GM12878 (cell line): ENCODE measurements around the gene NCAPH2.

Experiments used
- BCL11A ChIP-seq: IDR thresholded peaks from 2 replicates; pipeline ENCODE4 v1.6.1; 2011; ENCODE audit warnings: low read depth, low read length
- CTCF ChIP-seq, 3 experiments: IDR thresholded peaks in 2 of 3; conservative IDR thresholded peaks in 1 of 3; 2 replicates each; pipeline ENCODE4 v1.5.1; 2011; ENCODE audit warnings: low read depth in 3 of 3, low read length in 3 of 3, mild to moderate bottlenecking in 3 of 3, control low read depth in 2 of 3, moderate library complexity in 2 of 3, inconsistent platforms in 1 of 3, mixed read lengths in 1 of 3; ENCODE audit not compliant: control insufficient read depth in 2 of 3, insufficient read depth in 1 of 3; ENCODE audit errors: extremely low read depth in 1 of 3
- CUX1 ChIP-seq: IDR thresholded peaks from 2 replicates; pipeline ENCODE4 v1.6.1; 2012; ENCODE audit warnings: improper control_type of control experiment, low read depth, low read length; ENCODE audit not compliant: insufficient replicate concordance
- GABPA ChIP-seq: IDR thresholded peaks from 2 replicates; pipeline ENCODE4 v1.6.1; 2014; ENCODE audit warnings: antibody characterized with exemption, low read depth, mild to moderate bottlenecking, inconsistent platforms
- HCFC1 ChIP-seq: fragments of 150-350 bp; IDR thresholded peaks from 2 replicates; pipeline ENCODE4 v1.6.1; 2014; ENCODE audit warnings: low read length
- NFXL1 ChIP-seq: fragments of 450-650 bp; IDR thresholded peaks from 2 replicates; pipeline ENCODE4 v1.6.1; 2017; ENCODE audit warnings: antibody characterized with exemption, mild to moderate bottlenecking, borderline replicate concordance
- RAD21 ChIP-seq: IDR thresholded peaks from 2 replicates; pipeline ENCODE4 v1.6.1; 2011; ENCODE audit warnings: mild to moderate bottlenecking, low read depth, low read length, moderate library complexity; ENCODE audit not compliant: insufficient read depth
- SIN3A ChIP-seq: IDR thresholded peaks from 2 replicates; pipeline ENCODE4 v1.6.1; 2012; ENCODE audit warnings: low read depth, low read length, improper control_type of control experiment
- ZBED1 ChIP-seq: IDR thresholded peaks from 2 replicates; pipeline ENCODE4 v1.6.1; 2016; ENCODE audit warnings: borderline replicate concordance
- ZBTB11 ChIP-seq: fragments of 450-650 bp; formaldehyde crosslinking; IDR thresholded peaks from 2 replicates; pipeline ENCODE4 v1.5.0; 2022; ENCODE audit warnings: mild to moderate bottlenecking, missing genetic modification characterization
- TF ChIP-seq, protein P1 (sequence below): IDR thresholded peaks from 2 replicates; pipeline ENCODE4 v1.6.1; 2011; ENCODE audit warnings: mild to moderate bottlenecking, low read depth, low read length, moderate library complexity; ENCODE audit not compliant: insufficient replicate concordance
- TF ChIP-seq, protein P2 (sequence below): IDR thresholded peaks from 2 replicates; pipeline ENCODE4 v1.6.1; 2012; ENCODE audit warnings: low read depth, low read length, improper control_type of control experiment

GRCh38 chr22:50485221-50486131, 22.5 kb upstream of the NCAPH2 start:
- TF ChIP-seq HCFC1, result no peak
- no peak for TF ChIP-seq RAD21
- TF ChIP-seq BCL11A, result no peak
- no peak for TF ChIP-seq NFXL1
- TF ChIP-seq CTCF (IDR thresholded peaks at IDR 0.05 in 2 of 3, conservative IDR thresholded peaks at IDR 0.05 in 1 of 3; ENCODE audit: control insufficient read depth in 2 of 3, extremely low read depth in 1 of 3, insufficient read depth in 1 of 3, low read depth in 3 of 3, low read length in 3 of 3), result no peak
- TF ChIP-seq, protein P1, sequence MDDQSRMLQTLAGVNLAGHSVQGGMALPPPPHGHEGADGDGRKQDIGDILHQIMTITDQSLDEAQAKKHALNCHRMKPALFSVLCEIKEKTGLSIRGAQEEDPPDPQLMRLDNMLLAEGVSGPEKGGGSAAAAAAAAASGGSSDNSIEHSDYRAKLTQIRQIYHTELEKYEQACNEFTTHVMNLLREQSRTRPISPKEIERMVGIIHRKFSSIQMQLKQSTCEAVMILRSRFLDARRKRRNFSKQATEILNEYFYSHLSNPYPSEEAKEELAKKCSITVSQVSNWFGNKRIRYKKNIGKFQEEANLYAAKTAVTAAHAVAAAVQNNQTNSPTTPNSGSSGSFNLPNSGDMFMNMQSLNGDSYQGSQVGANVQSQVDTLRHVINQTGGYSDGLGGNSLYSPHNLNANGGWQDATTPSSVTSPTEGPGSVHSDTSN, result no peak
- TF ChIP-seq, protein P2, sequence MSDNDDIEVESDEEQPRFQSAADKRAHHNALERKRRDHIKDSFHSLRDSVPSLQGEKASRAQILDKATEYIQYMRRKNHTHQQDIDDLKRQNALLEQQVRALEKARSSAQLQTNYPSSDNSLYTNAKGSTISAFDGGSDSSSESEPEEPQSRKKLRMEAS, result no peak
- TF ChIP-seq SIN3A, result no peak
- TF ChIP-seq ZBTB11 (CRISPR knock-in tag), result no peak
- TF ChIP-seq CUX1, result no peak
- no peak for TF ChIP-seq ZBED1
- no peak for TF ChIP-seq GABPA
